HG03354 (cell line): ENCODE data around the gene TECTB.

Experiments used
- ATAC-seq: cut with Tn5 transposase; IDR thresholded peaks from one replicate; pipeline ENCODE4 v1.9.1; 2021; ENCODE audit warnings: mild to moderate bottlenecking; ENCODE audit not compliant: unreplicated experiment, poor library complexity, severe bottlenecking

Gene TECTB

GRCh38 chr10:112269266-112269665 is 13.9 kb upstream of the TECTB start:
- no peak for ATAC-seq

- no peak for ATAC-seq
These were observed 11.2 kb upstream of the TECTB start for GRCh38 chr10:112271982-112272381.

GRCh38 chr10:112274831-112275230 is 8.4 kb upstream of the TECTB start:
- no peak for ATAC-seq

- no peak for ATAC-seq
These were observed 7.5 kb upstream of the TECTB start for GRCh38 chr10:112275512-112276245.

GRCh38 chr10:112278871-112279270 is 4.3 kb upstream of the TECTB start:
- ATAC-seq: no peak

GRCh38 chr10:112279433-112279832 is 3.8 kb upstream of the TECTB start:
- no peak for ATAC-seq

GRCh38 chr10:112280205-112280921 is 2.8 kb upstream of the TECTB start:
- no peak for ATAC-seq

- no peak for ATAC-seq
These were observed 1.1 kb upstream of the TECTB start for GRCh38 chr10:112282086-112282485.

GRCh38 chr10:112286837-112287818 is 3.9 kb downstream of the TECTB start:
- no peak for ATAC-seq

GRCh38 chr10:112287844-112288243 is 4.6 kb downstream of the TECTB start:
- ATAC-seq: no peak

GRCh38 chr10:112288486-112288885 is 5.3 kb downstream of the TECTB start:
- ATAC-seq: no peak

- no peak for ATAC-seq
These were observed 6.3 kb downstream of the TECTB start for GRCh38 chr10:112289373-112290053.

GRCh38 chr10:112290054-112290373 is 6.8 kb downstream of the TECTB start:
- no peak for ATAC-seq

- no peak for ATAC-seq
These were observed 11.0 kb downstream of the TECTB start for GRCh38 chr10:112294169-112294568.

GRCh38 chr10:112295853-112296830 is 12.9 kb downstream of the TECTB start:
- no peak for ATAC-seq

- ATAC-seq: no peak
These were observed 13.7 kb downstream of the TECTB start for GRCh38 chr10:112296908-112297331.

GRCh38 chr10:112298581-112298980 is 15.4 kb downstream of the TECTB start:
- ATAC-seq: no peak

- ATAC-seq: no peak
These were observed 16.3 kb downstream of the TECTB start for GRCh38 chr10:112299456-112299855.

GRCh38 chr10:112302335-112302734 is 19.1 kb downstream of the TECTB start:
- no peak for ATAC-seq
